GOT3 (cell line): ENCODE data around the gene GNS.
"Not testable (repeated sequence)": the region's sequence is repeated elsewhere in the genome, so short reads cannot be mapped to it uniquely, and the experiment has no call there.

Experiments used
- DNase-seq: peaks from one replicate; lab custom pipeline; 2025; ENCODE audit warnings: mixed read lengths; lab: John Stamatoyannopoulos, UW

The GNS gene

DNA sequence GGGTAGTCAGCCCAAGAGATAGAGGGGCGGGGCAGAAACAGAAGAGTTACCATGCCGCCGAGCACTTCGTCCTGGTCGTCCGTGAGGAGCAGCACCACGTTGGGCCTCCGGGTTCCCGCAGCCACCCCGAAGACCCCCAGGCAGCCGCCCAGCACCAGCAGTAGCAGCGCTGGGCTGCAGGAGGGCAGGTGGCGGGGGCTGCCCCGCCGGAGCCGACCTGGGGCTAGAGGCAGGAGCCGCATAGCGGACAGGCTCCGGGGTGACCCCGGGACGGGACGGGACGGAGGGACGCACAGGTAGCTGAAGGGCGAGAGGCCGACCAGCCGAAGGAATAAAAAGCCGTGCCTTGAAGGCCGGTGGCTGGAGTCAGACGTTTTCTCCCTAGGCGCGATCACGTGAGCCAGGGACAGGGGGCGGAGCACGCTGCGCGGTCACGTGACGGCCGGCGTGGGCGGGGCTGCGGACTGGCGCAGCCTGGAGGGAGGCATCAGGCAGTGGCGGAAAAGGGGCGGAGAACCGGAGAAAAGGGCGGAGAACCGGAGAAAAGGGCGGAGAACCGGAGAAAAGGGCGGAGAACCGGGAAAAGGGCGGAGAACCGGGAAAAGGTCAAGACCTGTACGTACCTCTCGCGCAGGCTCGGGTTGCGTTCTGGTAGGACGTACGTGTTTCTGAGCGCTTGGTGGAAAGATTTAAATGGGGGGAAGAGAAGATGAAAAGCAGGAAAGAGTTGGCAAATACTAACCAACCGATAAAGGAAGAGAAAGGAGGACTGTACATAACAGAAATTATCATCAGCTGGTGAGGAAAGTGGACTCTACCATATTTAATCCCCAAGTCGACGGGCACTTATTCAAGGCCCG lies at the start of gene GNS:
Gene GNS, minus strand, starts transcription at position 372 of the 860 bp plus-strand sequence. Its CDS starts 130 bp downstream, at position 242.
- DNase-seq, result no peak

DNA sequence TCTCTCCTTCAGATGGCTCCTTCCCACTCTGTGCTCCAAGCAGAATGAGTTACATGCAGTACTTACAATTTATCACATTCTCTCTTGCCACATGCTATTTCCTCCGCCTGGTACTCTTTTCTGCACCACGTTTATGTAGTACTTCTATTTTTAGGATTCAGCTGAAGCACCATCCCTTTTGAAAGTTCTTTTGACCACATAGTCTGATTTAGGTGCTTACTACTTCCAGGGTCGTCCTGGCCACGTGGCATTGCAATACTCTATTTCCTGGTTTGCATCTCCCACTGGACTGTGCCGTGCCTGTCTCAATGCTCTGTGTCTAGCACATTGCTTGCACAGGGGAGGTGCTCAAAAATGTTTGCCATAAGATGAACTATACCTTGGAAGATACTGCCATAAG lies 48.9 kb upstream of the GNS start:
- no peak for DNase-seq

DNA sequence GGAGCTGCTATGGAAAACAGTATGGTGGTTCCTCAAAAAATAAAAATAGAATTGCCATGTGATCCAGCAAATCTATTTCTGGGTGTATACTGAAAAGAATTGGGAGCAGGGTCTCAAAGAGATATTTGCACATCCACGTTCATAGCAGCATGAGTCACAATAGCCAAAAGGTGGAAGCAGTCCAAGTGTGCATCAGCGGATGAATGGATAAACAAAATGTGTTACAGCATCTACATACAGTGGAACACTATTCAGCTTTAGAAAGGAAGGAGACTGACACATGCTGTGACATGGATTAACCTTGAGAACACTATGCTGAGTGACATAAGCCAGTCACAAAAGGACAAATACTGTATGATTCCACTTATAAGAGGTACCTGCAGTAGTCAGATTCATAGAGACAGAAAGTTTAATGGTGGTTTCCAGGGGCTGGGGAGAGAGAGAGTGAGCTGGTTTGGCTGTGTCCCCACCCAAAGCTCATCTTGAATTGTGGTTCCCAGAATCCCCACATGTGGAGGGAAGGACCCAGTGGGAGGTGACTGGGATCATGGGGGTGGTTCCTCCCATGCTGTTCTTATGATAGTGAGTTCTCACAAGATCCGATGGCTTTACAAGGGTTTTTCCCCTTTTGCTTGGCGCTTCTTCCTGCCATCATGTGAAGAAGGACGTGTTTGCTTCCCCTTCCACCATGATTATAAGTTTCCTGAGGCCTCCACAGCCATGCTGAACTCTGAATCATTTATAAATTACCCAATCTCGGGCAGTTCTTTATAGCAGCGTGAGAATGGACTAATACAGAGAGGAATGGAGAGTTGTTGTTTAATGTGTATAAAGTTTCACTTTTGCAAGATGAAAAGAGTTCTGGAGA lies 47.6 kb upstream of the GNS start:
- no peak for DNase-seq

GRCh38 chr12:64806173-64806572 lies 47.0 kb upstream of the GNS start:
- DNase-seq, result no peak

GRCh38 chr12:64802180-64802775 lies 43.1 kb upstream of the GNS start:
- DNase-seq, result not testable (repeated sequence)

DNA sequence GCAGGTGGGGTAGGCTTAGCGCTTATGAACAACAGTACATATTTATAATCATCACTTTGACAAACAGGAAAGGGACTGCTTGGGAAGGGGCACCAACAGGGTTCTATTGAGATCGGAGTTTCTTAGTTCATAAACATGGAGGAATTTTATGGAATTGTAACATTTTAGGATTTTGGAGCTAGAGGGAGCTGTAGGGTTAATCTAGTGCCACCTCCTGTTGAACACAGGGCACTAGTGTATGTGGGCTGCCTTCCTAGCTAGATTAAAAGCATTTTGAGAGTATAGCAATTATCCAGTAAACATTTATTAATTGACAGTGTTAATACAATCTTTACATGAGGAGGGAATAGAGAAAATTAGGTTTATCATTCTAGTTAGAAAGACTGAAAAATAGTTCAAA lies 42.2 kb upstream of the GNS start:
- DNase-seq, result no peak

GRCh38 chr12:64800640-64801039 lies 41.4 kb upstream of the GNS start:
- no peak for DNase-seq

- DNase-seq, result no peak
Observed at GRCh38 chr12:64798165-64798564, 39.0 kb upstream of the GNS start.

GRCh38 chr12:64797156-64797555 lies 38.0 kb upstream of the GNS start:
- DNase-seq, result no peak

- no peak for DNase-seq
Observed at GRCh38 chr12:64796205-64796845, 37.1 kb upstream of the GNS start.

DNA sequence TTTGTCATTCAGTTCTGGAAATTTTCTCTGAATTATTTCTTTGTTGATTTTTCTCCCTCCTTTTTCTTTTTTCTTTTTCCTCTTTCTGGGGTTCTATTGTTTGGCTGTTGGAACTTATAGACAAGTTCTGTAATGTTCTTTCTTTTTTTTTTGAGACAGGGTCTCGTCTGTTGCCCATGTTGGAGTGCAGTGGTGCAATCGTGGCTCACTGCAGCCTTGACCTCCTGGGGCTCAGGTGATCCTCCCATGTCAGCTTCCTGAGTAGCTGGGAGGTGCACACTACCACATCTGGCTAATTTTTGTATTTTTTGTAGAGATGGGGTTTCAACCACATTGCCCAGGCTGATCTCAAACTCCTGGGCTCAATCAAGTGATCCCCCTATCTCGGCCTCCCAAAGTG lies 35.1 kb upstream of the GNS start:
- no peak for DNase-seq

DNA sequence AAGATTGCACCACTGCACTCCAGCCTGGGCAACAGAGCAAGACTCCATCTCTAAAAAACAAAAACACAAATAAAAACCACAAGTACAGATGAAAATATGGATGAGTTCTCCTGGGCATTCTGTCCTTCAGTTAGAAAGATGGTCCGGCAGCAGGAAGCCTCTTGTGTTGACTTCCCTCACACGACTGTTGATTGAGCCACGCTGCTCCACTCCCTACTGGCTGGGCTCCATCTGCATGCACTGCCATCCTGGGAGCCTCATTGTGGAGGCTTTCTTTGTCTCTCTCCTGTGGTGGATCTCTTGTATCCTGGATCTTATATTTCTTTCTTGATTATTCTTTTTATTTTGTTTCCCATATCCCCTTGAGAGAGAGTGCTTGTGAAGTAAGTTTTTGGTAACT lies 34.4 kb upstream of the GNS start:
- DNase-seq, result no peak

- no peak for DNase-seq
Observed at GRCh38 chr12:64792128-64792527, 32.9 kb upstream of the GNS start.

DNA sequence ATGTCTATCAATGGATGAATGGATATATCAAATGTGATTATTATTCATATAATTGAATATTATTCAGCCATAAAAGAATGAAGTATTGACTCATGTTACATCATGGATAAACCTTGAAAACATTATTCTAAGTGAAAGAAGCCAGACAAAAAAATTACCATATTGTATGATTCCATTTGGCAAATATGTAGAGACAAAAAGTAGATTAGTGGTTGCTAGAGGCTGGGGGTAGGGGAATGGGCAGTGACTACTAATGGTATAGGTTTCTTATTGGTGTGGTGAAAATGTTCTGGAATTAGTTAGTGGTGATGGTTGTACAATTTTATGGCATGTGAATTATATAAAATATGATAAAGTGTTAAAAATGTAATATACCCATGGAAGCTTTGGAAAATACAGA lies 31.8 kb upstream of the GNS start:
- no peak for DNase-seq

DNA sequence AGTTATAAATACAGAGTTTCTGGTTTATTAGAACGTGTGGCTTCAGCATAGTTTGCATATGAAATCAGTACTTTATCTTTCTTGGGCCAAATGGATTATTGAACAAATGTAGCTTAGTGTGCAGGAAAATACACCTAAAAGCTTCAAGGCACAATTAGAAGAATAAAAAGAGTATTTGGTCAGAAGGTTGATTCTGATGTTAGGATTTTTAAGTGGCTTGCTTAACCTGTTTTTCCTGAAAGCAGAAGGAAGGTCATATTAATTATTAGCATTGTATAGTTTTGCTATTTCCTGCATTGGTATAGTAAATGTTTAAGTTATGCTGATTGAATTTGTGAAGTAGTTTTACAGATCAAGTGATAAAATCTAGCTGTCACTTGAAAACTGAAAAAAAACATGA lies 31.0 kb upstream of the GNS start:
- no peak for DNase-seq

DNA sequence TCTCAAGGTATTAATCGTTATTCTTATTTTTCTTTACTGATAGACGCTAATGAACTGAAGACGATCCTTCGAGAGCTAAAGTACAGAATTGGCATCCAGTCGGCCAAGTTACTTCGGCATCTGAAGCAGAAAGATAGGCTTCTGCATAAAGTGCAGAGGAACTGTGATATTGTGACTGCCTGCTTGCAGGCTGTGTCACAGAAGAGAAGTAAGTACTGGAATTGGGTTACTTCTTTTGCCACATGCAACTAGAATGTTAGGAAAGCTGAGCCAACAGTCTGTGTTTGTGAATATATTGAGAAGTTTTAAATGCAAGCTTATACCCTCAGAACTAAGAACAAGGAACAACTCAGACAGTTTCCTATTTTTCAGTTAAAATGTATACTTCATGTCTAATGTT lies 26.6 kb upstream of the GNS start:
- no peak for DNase-seq

DNA sequence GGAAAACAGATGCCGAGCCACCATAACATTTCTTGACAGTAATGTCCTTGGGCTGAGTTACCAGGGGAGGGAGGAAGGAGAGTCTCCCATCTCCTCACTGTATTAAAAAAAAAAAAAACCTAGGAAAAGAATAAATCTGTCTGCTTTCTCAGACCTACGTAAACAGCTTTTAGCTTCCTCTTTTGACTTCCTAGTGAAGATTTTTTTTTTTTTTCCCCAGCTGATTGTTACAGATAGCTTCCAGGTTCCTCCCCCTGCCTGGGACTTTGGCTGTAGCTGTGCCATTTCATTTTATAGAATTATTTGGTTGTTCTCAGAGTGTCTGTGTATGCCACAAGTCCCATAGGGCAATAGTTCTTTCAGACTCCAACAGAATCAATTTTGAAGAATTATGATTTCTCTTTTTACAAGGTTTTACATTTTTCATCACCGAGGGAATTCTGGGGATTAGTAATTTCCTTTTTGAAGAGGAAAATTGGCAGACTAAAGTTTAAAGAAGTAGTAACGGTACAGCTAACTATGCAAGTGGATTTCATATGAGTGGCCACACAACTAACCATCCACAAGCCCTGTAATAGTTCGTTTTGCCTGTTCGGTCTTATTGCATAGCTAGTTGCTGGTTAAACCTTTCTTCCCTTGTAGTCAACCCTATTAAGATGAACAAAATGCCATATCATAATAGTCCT lies 23.1 kb upstream of the GNS start:
- DNase-seq, result no peak

- no peak for DNase-seq
Observed at GRCh38 chr12:64781280-64782190, 22.3 kb upstream of the GNS start.

DNA sequence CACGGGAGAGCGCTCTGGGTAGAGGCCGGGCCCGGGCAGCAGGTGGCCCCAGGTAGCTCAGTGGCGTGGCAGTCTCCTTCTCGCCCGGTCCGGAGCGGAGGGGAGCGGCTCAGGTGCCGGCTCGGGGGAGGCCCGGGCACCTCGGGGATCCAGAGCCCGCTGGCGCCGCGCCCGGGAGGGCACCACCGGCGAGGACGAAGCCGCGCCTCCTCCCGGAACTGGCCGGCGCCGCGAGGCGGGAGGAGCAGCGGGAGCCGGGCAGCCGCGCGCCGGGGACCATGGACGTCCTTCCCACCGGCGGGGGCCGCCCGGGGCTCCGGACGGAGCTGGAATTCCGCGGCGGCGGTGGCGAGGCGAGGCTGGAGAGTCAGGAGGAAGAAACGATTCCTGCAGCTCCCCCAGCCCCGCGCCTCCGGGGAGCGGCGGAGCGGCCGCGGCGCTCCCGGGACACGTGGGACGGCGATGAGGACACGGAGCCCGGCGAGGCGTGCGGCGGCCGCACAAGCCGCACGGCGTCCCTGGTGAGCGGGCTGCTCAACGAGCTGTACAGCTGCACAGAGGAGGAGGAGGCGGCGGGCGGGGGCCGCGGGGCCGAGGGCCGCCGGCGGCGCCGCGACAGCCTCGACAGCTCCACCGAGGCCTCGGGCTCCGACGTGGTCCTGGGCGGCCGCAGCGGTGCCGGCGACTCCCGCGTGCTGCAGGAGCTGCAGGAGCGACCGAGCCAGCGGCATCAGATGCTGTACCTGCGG lies 21.5 kb upstream of the GNS start:
- DNase-seq, result no peak

GRCh38 chr12:64780132-64780530 lies 20.9 kb upstream of the GNS start:
- no peak for DNase-seq
